H9 (cell line): ENCODE measurements around the gene MKRN2OS. TPM values are rescaled to one million over a fixed set of nuclear protein-coding genes. Genes with fewer than 3 reads are reported as not detected.

Source experiments
- DNase-seq: peaks from one replicate; pipeline ENCODE4 v3.0.0-alpha.2; 2017
- H2AFZ ChIP-seq: one replicate; pipeline ENCODE4 v1.6.1; 2013; ENCODE audit warnings: mild to moderate bottlenecking, low read length, control low read depth, moderate library complexity
- H2AK5ac ChIP-seq: 2 replicates; pipeline ENCODE4 v1.6.1; 2013; ENCODE audit warnings: low read length, control low read depth, mixed read lengths; ENCODE audit not compliant: insufficient read length
- H2BK120ac ChIP-seq: one replicate; pipeline ENCODE4 v1.6.1; 2013; ENCODE audit warnings: low read depth, mild to moderate bottlenecking, low read length, control low read depth, inconsistent platforms; ENCODE audit not compliant: poor library complexity, severe bottlenecking
- H2BK12ac ChIP-seq: 2 replicates; pipeline ENCODE4 v1.6.1; 2013; ENCODE audit warnings: low read length, control low read depth, mixed read lengths, low read depth; ENCODE audit not compliant: insufficient read length
- H2BK15ac ChIP-seq: 2 replicates; pipeline ENCODE4 v1.6.1; 2013; ENCODE audit warnings: low read depth, low read length, control low read depth
- H2BK20ac ChIP-seq: one replicate; pipeline ENCODE4 v1.6.1; 2013; ENCODE audit warnings: low read depth, mild to moderate bottlenecking, low read length, control low read depth, inconsistent platforms; ENCODE audit not compliant: poor library complexity, severe bottlenecking
- H2BK5ac ChIP-seq: 2 replicates; pipeline ENCODE4 v1.6.1; 2013; ENCODE audit warnings: low read length, control low read depth, mixed read lengths; ENCODE audit not compliant: insufficient read length
- H3K14ac ChIP-seq: 2 replicates; pipeline ENCODE4 v1.6.1; 2013; ENCODE audit warnings: low read length, control low read depth; ENCODE audit not compliant: insufficient read depth
- H3K18ac ChIP-seq: 2 replicates; pipeline ENCODE4 v1.6.1; 2013; ENCODE audit warnings: low read depth, mild to moderate bottlenecking, mixed read lengths, low read length, control low read depth; ENCODE audit not compliant: insufficient read length
- H3K23ac ChIP-seq: 2 replicates; pipeline ENCODE4 v1.6.1; 2013; ENCODE audit warnings: low read length, control low read depth, mixed read lengths, low read depth; ENCODE audit not compliant: insufficient read length
- H3K23me2 ChIP-seq: 2 replicates; pipeline ENCODE4 v1.6.1; 2013; ENCODE audit warnings: low read depth, mild to moderate bottlenecking, mixed read lengths, low read length, control low read depth; ENCODE audit not compliant: insufficient read length, poor library complexity, severe bottlenecking
- H3K27ac ChIP-seq: 2 replicates; pipeline ENCODE4 v1.5.1; 2013; ENCODE audit warnings: low read length, control low read depth, mixed read lengths, low read depth; ENCODE audit not compliant: insufficient read length
- H3K27me3 ChIP-seq: 2 replicates; pipeline ENCODE4 v1.6.1; 2013; ENCODE audit warnings: low read length, control low read depth, inconsistent platforms; ENCODE audit not compliant: insufficient read depth
- H3K4ac ChIP-seq: 2 replicates; pipeline ENCODE4 v1.6.1; 2013; ENCODE audit warnings: low read depth, mild to moderate bottlenecking, control low read depth, inconsistent platforms, low read length, moderate library complexity
- H3K4me1 ChIP-seq: 2 replicates; pipeline ENCODE4 v1.6.1; 2013; ENCODE audit warnings: low read length, control low read depth, inconsistent platforms; ENCODE audit not compliant: insufficient read depth
- H3K4me2 ChIP-seq: 2 replicates; pipeline ENCODE4 v1.6.1; 2013; ENCODE audit warnings: low read length, control low read depth, mixed read lengths; ENCODE audit not compliant: insufficient read length, insufficient read depth
- H3K56ac ChIP-seq: 2 replicates; pipeline ENCODE4 v1.6.1; 2013; ENCODE audit warnings: low read depth, mild to moderate bottlenecking, mixed read lengths, low read length, control low read depth; ENCODE audit not compliant: insufficient read length
- H3K79me1 ChIP-seq: 2 replicates; pipeline ENCODE4 v1.6.1; 2013; ENCODE audit warnings: low read depth, mild to moderate bottlenecking, moderate library complexity, low read length, control low read depth, inconsistent platforms; ENCODE audit not compliant: insufficient read depth, poor library complexity, severe bottlenecking
- H3K79me2 ChIP-seq: 2 replicates; pipeline ENCODE4 v1.6.1; 2013; ENCODE audit warnings: low read length, control low read depth, inconsistent platforms; ENCODE audit not compliant: insufficient read depth
- H3K9ac ChIP-seq: 2 replicates; pipeline ENCODE4 v1.6.1; 2013; ENCODE audit warnings: low read length, control low read depth, mixed read lengths; ENCODE audit not compliant: insufficient read length; ENCODE audit errors: extremely low read depth
- H3K9me3 ChIP-seq: one replicate; pipeline ENCODE4 v1.6.1; 2013; ENCODE audit warnings: low read depth, low read length, inconsistent platforms; ENCODE audit not compliant: control insufficient read depth
- H3T11ph ChIP-seq: one replicate; pipeline ENCODE4 v1.6.1; 2013; ENCODE audit warnings: mild to moderate bottlenecking, low read length, control low read depth, inconsistent platforms
- H4K20me1 ChIP-seq: one replicate; pipeline ENCODE4 v1.6.1; 2013; ENCODE audit not compliant: control insufficient read depth, insufficient read length, insufficient read depth
- H4K5ac ChIP-seq: 2 replicates; pipeline ENCODE4 v1.6.1; 2013; ENCODE audit warnings: low read depth, mild to moderate bottlenecking, mixed read lengths, low read length, control low read depth; ENCODE audit not compliant: insufficient read length
- H4K8ac ChIP-seq: replicated peaks from 2 replicates; pipeline ENCODE4 v1.6.1; 2013; ENCODE audit warnings: low read length, control low read depth, mixed read lengths, low read depth; ENCODE audit not compliant: insufficient read length
- H4K91ac ChIP-seq: 2 replicates; pipeline ENCODE4 v1.6.1; 2013; ENCODE audit warnings: low read depth, mild to moderate bottlenecking, moderate library complexity, mixed read lengths, low read length, control low read depth; ENCODE audit not compliant: insufficient read length
- H3K27ac Mint-ChIP-seq, 3 experiments: 2 replicates in 2 of 3; 3 replicates in 1 of 3; pipeline ENCODE4 v1.8.0; 2020 to 2021; ENCODE audit warnings: mixed read lengths in 3 of 3, mild to moderate bottlenecking in 1 of 3, moderate library complexity in 1 of 3
- H3K27me3 Mint-ChIP-seq: 2 replicates; pipeline ENCODE4 v1.8.0; 2021; ENCODE audit warnings: low read depth, mild to moderate bottlenecking, moderate library complexity, mixed read lengths
- H3K36me3 Mint-ChIP-seq, 3 experiments: 2 replicates in 2 of 3; 3 replicates in 1 of 3; pipeline ENCODE4 v1.8.0; 2020 to 2021; ENCODE audit warnings: low read depth in 3 of 3, mixed read lengths in 3 of 3; ENCODE audit not compliant: insufficient read depth in 1 of 3
- H3K4me1 Mint-ChIP-seq, 2 experiments: 2 replicates each; pipeline ENCODE4 v1.8.0; 2020; ENCODE audit warnings: mixed read lengths in 2 of 2
- H3K4me3 Mint-ChIP-seq, 2 experiments: 2 replicates in 1 of 2; 3 replicates in 1 of 2; pipeline ENCODE4 v1.8.0; 2020 to 2021; ENCODE audit warnings: mild to moderate bottlenecking in 2 of 2, mixed read lengths in 2 of 2, moderate library complexity in 1 of 2
- H3K9me3 Mint-ChIP-seq, 2 experiments: 2 replicates in 1 of 2; 3 replicates in 1 of 2; pipeline ENCODE4 v1.8.0; 2020; ENCODE audit warnings: mild to moderate bottlenecking in 2 of 2, mixed read lengths in 2 of 2, moderate library complexity in 1 of 2
- CTCF ChIP-seq: fragments of 200-600 bp; sonication (generic); conservative IDR thresholded peaks from 3 replicates; pipeline ENCODE4 v1.8.0; 2021; ENCODE audit warnings: antibody characterized with exemption, mild to moderate bottlenecking
- WGBS: extraction: QIAGEN DNeasy Blood & Tissue Kit; methylation state at CpG from one replicate; pipeline ENCODE4 v1.1.7; 2013; ENCODE audit warnings: missing lambda C conversion rate, low lambda C conversion rate, mixed read lengths; ENCODE audit not compliant: insufficient read length; ENCODE audit errors: extremely low coverage; 5-methylcytosine and 5-hydroxymethylcytosine counted together
- total RNA-seq: library from RNA; stranded (reverse); gene quantifications from 2 replicates; pipeline ENCODE4 v1.2.1, GENCODE V29; 2021

The MKRN2OS gene
- total RNA-seq, 1 experiment from 2014 or later: 0.44 TPM

GRCh38 chr3:12585181-12585580 is 39.9 kb upstream of the MKRN2OS start:
- H3K4ac ChIP-seq: no peak overlapping the region
- no peak overlapping the region for H3K27ac ChIP-seq
- H3K56ac ChIP-seq: no peak overlapping the region
- no peaks in the 10 kb centered on the region for H3K79me1 ChIP-seq
- no peak overlapping the region for H3K14ac ChIP-seq
- peaks cover 28 to 77% (median 66%) of the 10 kb centered on the region in 3 experiments for H3K36me3 Mint-ChIP-seq
- H4K5ac ChIP-seq: no peak overlapping the region
- H3K4me1 Mint-ChIP-seq: peaks cover 0 to 4% of the 10 kb centered on the region in 2 experiments; a peak in 1 of 4 replicates
- no peak overlapping the region for H2AK5ac ChIP-seq
- H3K27me3 ChIP-seq: no peaks in the 10 kb centered on the region
- H2BK120ac ChIP-seq: no peak overlapping the region
- no peak overlapping the region for H3K4me2 ChIP-seq
- TF ChIP-seq CTCF: no peak
- H3T11ph ChIP-seq: no peak overlapping the region
- no peaks in the 10 kb centered on the region for H4K20me1 ChIP-seq
- no peaks in the 10 kb centered on the region for H3K23me2 ChIP-seq
- peak overlapping the region; percentile 48 to 87 (median 76); a peak in 4 of 7 replicates for H3K27ac Mint-ChIP-seq
- DNase-seq: no peak
- WGBS: no CpG with 5 or more reads among the region's 3 CpGs
- H3K23ac ChIP-seq: no peak overlapping the region
- no peak overlapping the region for H2AFZ ChIP-seq
- no peak overlapping the region for H3K9ac ChIP-seq
- no peaks in the 10 kb centered on the region for H3K79me2 ChIP-seq
- H2BK15ac ChIP-seq: no peak overlapping the region
- no peaks in the 10 kb centered on the region for H3K27me3 Mint-ChIP-seq
- no peak overlapping the region for H3K4me3 Mint-ChIP-seq
- no peak overlapping the region for H2BK20ac ChIP-seq
- H3K18ac ChIP-seq: no peak overlapping the region
- no peak overlapping the region for H2BK5ac ChIP-seq
- no peak overlapping the region for H2BK12ac ChIP-seq
- H4K91ac ChIP-seq: no peak overlapping the region
- no peak overlapping the region for H4K8ac ChIP-seq
- H3K9me3 ChIP-seq: no peaks in the 10 kb centered on the region
- H3K9me3 Mint-ChIP-seq: no peaks in the 10 kb centered on the region
- no peaks in the 10 kb centered on the region for H3K4me1 ChIP-seq
